C4-2B (cell line): ENCODE results near the gene BPHL.

Experiments
- CTCF ChIP-seq: fragments of 450-650 bp; conservative IDR thresholded peaks from 2 replicates; pipeline ENCODE4 v1.5.1; 2017; ENCODE audit warnings: mild to moderate bottlenecking
- ZFX ChIP-seq: fragments of 450-650 bp; IDR thresholded peaks from 2 replicates; pipeline ENCODE4 v1.6.1; 2017

DNA sequence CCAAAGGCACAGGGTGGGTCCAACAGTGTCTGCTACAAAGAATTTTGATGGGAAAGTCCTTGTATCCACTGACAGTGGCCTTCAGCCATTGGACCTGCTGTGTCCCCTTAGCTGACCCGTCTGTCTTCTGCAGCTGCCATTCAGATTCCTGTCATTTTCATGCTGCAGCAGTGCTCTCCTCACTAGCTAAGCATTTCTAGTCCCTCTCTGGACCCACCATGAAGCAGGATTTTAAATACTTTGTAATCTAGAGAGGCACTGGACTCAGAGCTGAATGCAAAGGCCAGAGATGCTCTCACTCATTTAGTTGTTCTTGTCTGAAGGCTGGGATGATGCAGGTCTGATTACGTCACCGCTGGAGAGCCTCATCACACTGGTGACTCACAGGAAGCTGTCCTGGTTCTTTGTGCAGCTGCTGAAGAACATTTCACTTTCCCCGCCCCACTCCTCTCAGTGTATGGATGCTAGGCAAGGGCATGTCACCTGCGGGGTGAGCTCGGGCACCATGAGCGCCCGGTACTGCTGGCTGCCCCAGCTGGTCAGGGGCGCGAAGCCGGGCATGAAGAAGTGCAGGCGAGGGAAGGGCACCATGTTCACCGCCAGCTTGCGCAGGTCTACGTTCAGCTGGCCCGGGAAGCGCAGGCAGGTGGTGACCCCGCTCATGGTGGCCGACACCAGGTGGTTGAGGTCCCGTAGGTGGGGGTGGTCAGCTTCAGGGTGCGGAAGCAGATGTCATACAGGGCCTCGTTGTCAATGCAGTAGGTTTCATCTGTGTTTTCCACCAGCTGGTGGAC lies 58.2 kb downstream of the BPHL start:
- TF ChIP-seq CTCF (no peak), ZFX (no peak)
